DND-41 (cell line): ENCODE results near the gene KLF17.

Experiments
- CTCF ChIP-seq: IDR thresholded peaks from 2 replicates; pipeline ENCODE4 v1.5.1; 2012; ENCODE audit warnings: borderline replicate concordance, low read length, moderate library complexity, mild to moderate bottlenecking; ENCODE audit not compliant: poor library complexity, severe bottlenecking; ENCODE audit errors: extremely low read depth
- EZH2 ChIP-seq: IDR thresholded peaks from 3 replicates; pipeline ENCODE4 v1.6.1; 2012; ENCODE audit warnings: borderline replicate concordance, low read depth, mild to moderate bottlenecking, moderate library complexity, low read length, inconsistent platforms; ENCODE audit not compliant: severe bottlenecking

- TF ChIP-seq CTCF: no peak
- no peak for TF ChIP-seq EZH2
Observed at GRCh38 chr1:44073528-44073927, 45.1 kb upstream of the KLF17 start.
